HG03558 (cell line): ENCODE results near the gene OSCP1.
"Not testable (repeated sequence)": the region's sequence is repeated elsewhere in the genome, so short reads cannot be mapped to it uniquely, and the experiment has no call there.

Source experiments
- ATAC-seq: cut with Tn5 transposase; IDR thresholded peaks from one replicate; pipeline ENCODE4 v1.9.1; 2021; ENCODE audit warnings: moderate number of reproducible peaks; ENCODE audit not compliant: unreplicated experiment; ENCODE audit errors: extremely low read depth

Gene OSCP1, protein sequence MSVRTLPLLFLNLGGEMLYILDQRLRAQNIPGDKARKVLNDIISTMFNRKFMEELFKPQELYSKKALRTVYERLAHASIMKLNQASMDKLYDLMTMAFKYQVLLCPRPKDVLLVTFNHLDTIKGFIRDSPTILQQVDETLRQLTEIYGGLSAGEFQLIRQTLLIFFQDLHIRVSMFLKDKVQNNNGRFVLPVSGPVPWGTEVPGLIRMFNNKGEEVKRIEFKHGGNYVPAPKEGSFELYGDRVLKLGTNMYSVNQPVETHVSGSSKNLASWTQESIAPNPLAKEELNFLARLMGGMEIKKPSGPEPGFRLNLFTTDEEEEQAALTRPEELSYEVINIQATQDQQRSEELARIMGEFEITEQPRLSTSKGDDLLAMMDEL

DNA sequence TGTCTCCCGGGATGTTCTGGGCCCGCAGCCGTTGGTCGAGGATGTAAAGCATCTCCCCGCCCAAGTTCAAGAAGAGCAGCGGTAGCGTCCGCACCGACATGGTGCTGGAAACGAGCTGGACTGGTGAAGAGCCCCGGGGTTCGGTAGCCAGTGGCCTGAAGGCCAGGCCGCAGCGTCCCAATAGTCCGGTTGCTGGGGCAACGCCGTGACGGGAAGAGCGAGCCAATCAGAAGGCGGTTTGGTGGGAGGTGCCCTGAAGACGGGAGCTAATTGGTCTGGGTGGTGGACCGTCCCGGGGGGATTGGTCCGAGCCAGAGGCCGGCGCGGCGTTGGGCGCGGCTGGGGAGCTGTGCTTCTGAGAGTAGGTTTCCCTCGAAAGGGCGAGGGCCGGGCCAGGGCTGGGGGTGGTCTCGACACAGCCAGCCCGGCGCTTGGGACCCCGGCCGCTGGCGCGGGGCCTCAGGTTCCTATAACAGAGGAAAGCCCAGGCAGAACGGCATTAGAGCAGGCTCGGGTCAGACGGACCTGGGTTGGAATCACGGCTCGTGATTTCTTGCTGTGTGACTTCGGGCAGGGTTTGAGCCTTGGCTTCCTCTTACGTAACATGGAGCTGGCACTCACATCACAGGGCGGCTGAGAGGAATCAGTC is at the start of gene OSCP1:
Gene OSCP1 (minus strand): TSS at position 182 of the 649 bp plus-strand sequence. CDS start 82 bp downstream, at position 100.
- ATAC-seq: peak; percentile 86

DNA sequence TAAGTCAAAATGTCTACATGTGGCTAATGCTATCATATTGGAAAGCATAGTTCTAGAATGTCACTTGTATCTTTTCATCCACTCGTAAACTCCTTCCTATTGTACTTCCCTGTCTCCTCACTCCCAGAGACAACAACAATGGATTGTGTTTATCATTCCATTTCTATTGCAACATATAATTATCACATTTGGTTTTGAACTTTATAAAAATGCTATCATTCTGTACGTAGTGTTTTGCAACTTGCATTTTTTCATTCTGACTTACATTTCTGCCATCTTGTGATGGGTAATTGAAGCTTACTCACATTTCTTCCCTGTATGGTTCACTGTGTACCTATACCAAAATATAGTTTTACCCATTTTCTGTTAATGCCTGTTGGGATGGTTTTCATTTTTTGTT is 47.0 kb upstream of the OSCP1 start:
- no peak for ATAC-seq

DNA sequence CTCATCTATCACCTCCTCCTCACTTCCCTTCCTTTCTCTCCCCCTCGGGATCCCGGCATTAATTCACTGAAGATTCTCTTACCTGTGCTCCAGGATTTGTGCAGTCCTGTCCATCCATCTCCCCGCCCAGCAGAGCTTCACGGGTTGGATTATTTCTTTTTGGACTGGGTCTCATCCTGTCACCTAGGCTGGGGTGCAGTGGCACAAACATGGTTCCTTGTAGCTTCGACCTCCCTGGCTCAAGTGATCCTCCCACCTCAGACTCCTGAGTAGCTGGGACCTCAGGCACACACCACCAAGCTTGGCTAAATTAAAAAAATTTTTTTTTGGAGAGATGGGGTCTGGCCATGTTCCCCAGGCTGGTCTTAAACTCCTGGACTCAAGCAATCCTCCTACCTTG is 44.7 kb upstream of the OSCP1 start:
- ATAC-seq: no peak

DNA sequence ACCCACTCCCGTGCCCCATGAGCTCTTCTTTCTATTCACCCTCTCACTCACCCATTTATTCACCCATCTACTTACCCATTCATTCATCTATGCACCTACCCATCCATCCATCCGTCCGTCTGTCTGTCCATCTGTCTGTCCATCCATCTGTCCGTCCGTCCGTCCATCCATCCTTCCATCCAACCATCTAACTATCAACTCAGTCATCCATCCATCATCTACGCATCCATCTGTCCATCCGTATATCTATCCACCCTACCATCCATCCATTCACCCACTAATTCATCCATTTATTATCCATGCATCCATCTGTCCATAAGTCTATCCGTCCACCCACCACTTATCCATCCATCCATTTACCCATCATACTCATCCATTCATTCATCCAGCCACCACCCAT is 43.3 kb upstream of the OSCP1 start:
- no peak for ATAC-seq

DNA sequence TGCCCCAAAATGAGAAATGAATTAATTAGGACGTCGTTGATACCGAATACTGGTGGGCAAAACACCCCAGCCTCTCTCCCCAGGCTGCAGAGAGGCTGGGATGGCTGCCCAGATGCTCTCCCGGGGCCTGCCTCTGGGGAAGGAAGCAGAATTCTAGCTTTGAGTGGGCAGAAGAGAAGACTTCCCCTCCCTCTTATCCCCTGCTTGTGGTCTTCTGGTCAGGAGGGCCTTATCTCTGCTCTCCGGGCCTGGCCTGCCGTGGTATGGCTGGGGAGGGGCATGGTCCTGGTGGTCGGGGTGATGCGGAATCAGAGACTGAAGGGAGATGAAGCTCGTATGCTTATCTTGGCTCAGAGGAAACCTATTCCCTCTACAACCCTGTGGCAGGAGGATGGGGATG is 42.2 kb upstream of the OSCP1 start:
- no peak for ATAC-seq

DNA sequence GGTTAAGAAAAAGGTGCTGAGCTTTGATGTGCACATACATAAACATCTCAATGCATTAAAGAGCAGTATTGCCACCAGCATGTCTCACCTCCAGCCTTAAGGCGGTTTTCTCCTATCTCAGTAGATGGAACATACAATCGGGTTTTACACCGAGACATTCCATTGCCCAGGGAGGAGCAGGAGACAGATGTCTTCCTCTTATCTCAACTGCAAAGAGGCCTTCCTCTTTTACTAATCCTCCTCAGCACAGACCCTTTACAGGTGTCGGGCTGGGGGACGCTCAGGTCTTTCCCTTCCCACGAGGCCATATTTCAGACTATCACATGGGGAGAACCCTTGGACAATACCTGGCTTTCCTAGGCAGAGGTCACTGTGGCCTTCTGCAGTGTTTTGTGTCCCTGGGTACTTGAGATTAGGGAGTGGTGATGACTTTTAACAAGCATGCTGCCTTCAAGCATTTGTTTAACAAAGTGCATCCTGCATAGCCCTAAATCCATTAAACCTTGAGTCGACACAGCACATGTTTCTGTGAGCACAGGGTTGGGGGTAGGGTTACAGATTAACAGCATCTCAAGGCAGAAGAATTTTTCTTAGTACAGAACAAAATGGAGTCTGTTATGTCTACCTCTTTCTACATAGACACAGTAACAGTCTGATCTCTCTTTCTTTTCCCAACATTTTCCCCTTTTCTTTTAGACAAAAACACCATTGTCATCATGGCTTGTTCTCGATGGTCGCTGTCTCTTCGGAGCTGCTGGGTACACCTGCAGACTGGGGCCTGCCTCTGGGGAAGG is 39.2 kb upstream of the OSCP1 start:
- not testable (repeated sequence) for ATAC-seq

DNA sequence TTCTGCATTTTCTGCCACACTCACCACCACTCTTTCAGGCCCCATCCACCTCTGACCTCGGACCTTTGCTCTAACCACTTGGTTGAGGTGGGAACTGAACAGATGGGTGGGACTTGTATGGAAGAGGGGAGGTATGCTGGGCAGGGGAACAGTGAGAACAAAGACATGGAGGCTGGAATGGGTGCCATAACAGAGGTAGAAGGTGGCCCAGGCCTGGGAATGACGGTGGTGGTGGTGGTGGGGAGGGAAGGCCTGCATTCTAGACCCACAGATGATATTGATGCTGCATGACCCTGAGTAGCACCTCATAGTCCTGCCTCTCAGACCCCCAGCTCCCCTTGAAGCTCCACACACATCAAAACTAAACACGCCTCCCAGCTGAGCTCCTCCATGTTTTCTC is 37.7 kb upstream of the OSCP1 start:
- no peak for ATAC-seq

DNA sequence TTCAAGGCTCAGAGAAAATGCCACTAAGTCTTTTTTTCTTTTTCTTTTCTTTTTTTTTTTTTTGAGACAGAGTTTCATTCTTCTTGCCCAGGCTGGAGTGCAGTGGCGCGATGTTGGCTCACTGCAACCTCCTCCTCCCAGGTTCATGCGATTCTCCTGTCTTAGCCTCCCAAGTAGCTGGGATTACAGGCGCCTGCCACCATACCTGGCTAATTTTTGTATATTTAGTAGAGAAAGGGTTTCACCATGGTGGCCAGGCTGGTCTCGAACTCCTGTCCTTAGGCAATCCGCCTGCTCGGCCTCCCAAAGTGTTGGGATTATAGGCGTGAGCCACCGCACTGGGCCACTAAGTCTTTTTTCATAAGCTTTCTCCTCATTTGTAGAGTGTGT is 37.1 kb upstream of the OSCP1 start:
- ATAC-seq: not testable (repeated sequence)

DNA sequence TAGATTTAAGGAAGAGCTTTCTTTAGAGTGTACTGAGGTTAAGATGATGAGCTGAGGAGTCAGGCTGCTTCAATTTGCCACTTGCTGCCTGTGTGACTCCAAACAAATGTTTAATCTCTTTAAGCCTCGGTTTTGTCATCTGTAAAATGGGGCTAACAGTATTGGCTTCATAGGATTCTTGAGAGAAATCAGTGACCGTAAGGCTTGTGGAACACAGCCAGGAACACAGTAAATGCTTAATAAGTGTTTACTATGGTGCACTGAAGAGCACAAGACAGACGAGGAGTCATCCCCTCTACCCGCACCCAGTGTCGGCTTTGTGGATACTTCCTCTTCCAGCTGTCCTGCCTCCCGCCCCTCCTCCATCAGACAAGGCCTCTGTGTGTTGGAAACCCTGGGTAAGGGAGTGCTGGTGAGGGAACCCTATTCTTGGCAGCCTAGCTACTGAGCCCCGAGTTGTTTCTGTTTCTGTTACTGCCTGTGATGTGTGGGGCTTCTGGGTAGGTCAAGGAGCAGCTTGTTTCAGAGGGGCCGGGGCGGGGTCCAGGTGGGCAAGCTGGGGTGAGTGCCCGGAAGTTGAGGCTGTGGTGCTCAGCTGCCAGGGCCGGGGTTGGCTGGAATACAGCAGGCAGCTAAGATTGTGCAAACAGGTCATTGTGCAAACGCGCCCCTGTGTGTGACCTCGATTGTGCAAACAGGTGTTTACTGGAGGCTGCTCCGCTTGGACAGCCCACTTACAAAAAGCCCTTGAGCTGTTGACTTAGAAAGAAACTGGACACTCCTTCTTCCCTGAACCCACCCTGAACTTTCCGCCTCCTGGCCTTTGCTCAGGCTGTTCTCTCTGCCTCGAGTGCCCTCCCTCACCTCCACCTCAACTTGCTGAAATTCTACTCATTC is 36.4 kb upstream of the OSCP1 start:
- no peak for ATAC-seq

DNA sequence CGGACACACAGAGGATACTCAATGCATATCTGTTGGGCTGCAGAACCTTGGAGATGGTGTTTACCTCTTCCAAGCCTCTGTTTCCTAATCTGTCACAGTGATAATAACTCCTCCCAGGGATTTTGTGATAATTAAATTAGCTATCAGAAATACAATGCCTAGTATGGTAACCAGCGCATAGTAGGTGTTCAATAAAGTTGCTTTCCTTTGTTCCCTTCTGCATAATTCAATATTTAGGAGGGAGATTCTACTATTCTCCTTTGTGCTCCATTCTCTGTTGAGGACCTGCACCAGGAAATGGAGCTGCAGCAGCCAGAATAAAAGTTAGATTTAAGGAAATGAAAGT is 35.8 kb upstream of the OSCP1 start:
- ATAC-seq: no peak

DNA sequence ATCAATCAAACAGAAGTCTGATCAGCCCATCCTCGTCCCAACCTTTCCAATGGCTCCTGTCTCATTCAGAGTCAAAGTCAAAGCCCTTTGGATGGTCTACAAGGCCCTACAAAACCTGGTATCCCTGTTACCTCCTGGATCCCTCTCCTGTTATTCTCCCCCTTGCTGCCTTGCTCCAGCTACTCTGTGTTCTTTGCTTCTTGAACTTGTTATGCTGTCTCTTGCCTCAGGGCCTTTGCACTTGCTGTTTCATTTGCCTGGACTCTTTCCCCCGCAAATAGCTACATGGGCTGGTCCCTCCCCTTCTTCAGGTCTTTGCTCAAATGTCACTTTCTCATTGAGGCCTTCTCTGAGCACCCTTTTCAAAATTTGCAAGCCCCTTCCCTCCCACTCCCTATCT is 33.8 kb upstream of the OSCP1 start:
- ATAC-seq: no peak

DNA sequence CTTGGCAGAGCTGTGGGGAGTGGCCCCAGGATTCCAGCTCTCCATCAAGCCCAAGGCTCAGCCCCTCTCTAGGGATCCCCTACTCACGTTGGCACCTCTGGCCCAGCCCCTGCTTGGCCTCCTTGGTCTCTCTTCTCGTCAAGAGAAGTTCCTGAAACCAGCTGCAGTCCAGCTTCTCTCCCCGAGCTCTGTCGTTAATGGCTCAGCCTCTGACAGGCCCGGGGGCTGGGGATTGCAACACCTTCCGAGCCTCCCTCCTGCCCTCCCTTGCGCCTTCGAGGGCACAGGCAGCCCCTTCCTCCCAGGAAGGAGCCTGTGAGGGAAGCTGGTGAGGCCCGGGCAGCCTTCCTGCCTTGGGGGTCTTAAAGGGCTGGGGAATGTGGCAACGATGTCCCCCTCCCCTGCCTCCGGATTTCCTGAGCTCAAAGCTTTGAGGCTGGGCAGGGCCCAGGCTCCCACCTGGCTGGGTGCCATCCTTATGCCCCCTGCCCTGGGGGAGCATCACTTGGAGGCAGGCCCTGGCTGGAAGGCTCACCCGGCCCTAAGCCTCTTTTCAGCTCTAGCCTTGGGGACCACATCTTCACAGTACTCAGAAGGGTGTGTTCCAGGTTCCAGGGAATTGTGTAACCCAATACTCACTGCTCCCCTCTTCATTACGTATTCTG is 32.6 kb upstream of the OSCP1 start, which contains the start of gene CSF3R:
Gene CSF3R (minus strand): TSS at position 190 of the 665 bp plus-strand sequence. CDS start 3,417 bp downstream, outside the sequence.
- no peak for ATAC-seq

DNA sequence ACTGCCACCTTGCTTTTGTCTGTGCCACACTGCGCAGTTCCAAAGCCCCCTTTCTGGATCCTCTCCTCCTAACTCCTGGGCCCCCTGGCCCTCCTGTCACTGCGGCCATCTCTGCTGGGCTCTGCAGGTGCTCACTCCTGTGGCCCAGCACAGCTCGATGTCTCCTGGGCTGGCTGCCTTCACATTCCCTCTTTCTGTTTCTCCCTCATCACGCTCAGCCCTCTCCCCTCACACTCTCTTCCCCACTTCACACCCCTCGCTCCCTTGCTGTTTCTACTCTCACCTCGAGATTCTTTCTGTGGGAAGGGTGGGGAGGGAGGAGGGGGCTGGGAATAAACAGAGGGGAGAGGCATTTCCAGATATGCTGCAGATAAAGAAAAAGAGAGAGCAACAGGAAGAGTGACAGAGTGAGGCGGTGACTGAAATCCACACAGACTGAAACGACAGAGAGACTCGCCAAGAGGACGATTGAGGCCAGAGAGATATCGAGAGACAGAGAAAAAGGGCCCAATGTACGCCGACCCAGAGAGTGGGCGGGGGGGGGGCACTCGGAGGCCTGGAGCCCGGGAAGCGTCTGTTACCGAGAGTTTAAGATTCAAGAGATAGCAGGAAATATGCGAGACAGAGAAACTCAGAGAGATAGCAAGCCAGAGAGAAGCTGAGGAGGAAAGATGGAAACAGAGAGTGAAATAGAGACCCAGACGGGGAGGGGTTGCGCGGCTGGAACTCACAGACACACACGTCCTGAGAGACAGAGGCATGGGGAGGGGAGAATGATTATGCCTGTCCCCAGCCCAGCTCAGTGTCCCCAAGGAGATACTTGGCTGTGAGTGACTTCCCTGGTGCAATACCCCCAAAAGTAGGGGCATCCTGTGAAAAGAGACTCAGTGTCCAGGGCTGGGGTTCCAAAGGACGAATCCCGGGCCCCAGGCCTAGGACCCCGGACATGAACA is 31.8 kb upstream of the OSCP1 start:
- no peak for ATAC-seq

DNA sequence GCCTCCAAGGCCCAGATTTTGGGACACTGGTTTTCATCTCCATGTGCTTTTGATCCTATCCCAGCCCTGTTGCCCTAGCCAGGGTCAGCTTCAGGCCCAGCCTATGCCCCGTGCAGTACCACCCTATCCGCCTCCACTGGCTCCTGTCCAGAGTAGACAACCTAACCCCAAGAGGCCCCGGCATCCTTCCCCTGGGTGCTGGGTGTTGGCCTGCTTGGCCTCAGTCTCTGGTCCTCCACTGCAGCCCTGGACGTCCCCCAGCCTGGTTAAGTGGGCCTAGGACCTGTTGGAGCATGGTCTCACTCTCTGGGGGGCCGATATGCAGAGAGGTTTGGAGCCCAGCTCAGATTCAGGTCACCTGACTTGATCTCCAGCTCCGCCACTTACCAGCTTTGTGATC is 30.8 kb upstream of the OSCP1 start:
- no peak for ATAC-seq

DNA sequence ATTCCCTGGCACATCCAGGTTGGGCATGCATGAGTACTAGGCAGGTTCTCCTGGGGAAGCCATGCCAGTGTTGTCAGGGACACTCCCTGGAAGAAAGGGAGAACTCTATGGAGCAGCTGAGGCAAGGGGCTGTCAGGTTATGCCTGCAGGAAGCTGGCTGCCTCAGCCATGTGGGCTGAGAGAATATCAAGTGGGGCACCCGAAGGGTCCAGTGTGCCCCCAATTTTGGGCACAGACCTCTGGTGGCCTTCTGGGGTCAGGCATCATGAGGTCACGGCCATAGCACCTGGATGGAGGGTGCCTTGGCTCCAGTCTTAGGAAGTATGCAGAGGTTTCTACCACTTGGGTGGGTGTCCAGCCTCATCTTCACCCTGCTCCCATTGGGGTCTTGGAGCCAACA is 29.9 kb upstream of the OSCP1 start:
- no peak for ATAC-seq

DNA sequence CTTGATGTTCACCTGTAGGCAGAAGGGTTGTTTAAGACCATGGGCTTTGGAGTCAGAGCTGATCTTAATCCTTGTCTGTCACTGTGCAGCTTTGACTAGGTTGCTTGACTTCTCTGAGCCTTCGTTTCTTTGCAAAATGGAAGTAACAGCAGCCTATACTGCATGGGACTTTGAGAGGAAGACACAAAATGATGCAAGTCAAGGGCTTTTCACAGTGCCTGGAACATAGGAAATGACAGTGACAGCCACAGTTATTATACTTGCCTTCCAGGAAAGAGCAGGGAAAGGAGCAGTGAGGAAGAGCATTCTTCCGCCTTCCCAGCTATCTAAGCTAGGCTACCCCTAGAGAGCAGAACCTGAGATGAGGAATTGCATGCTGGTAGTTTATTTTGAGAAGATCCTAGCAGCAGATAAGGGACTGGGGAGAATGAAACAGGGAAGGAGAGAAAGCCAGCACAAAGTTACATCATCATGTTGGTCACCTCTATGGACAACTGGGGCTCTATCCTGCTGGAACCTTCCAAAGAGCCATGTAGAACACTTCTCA is 29.3 kb upstream of the OSCP1 start:
- ATAC-seq: no peak

DNA sequence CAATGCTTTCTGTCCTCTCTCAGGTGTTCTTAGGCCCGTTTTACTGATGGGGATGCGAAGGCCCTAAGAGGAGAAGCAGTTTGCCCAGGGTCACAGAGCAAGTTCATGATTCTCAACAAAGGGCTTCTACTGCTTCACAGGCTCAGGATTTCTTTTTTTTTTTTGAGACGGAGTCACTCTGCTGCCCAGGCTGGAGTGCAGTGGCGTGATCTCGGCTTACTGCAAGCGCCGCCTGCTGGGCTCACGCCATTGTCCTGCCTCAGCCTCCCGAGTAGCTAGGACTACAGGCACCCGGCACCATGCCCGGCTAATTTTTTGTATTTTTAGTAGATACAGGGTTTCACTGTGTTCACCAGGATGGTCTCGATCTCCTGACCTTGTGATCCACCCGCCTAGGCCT is 27.4 kb upstream of the OSCP1 start:
- not testable (repeated sequence) for ATAC-seq

DNA sequence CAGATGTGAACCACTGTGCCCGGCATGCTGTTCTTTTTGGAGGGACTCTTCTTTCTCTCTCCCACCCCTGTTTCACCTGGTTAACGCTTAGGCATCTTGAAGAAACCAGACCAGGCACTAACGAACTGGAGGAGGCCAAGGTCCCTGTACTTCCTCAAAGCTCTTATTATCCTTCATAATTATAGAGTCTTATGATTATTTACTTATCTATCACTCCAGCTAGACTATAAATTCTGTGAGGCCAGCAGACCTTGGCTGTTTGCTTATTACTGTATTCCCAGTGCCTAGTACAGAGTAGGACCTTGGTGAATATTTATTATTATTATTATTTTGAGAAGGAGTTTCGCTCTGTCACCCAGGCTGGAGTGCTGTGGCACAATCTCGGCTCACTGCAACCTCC is 26.7 kb upstream of the OSCP1 start:
- no peak for ATAC-seq
